K562 (cell line): Measurements from ENCODE around the gene MAML3. TPM values are rescaled to one million over a fixed set of nuclear protein-coding genes. Genes with fewer than 3 reads are reported as not detected.
A peak's percentile ranks its signal among the peaks of the same experiment; 100 is the strongest.

Source experiments
- ATAC-seq: fragments of 200-7000 bp; cut with Tn5 transposase; 3 replicates; pipeline ENCODE4 v1.9.1; 2020; ENCODE audit warnings: moderate library complexity
- BruUV-seq: library from RNA; stranded (reverse); fragments of 400-500 nt; replicated peaks from 2 replicates; lab custom pipeline; 2021; lab: Mats Ljungman, UMichigan
- CTCF ChIA-PET: fragments of 300-600 bp; formaldehyde crosslinking; extraction: SDS; loops from one replicate; lab custom pipeline; 2021; ENCODE audit warnings: low intra/inter-chr PET ratio; lab: Yijun Ruan, JAX
- POLR2A ChIA-PET: fragments of 300-600, 350-650 bp; sonication (Branson Sonifier 250); formaldehyde crosslinking; extraction: SDS; loops from one replicate; lab custom pipeline; 2021; ENCODE audit warnings: antibody characterized with exemption, inconsistent platforms; lab: Yijun Ruan, JAX
- DNase-seq, 4 experiments: peaks; one replicate each; pipeline versions ENCODE4 v3.0.0 to v3.0.0-alpha.2; 2011 to 2018; ENCODE audit warnings: low spot score in 3 of 4, mixed read lengths in 3 of 4; ENCODE audit errors: extremely low read depth in 1 of 4
- FAIRE-seq: peaks from 2 replicates; lab custom pipeline; 2011; peaks lifted over from hg19 to GRCh38; lab: Jason Lieb, UNC
- H2AFZ ChIP-seq: 2 replicates; pipeline ENCODE4 v1.6.0; 2011; ENCODE audit warnings: low read depth, low read length, control low read depth, inconsistent platforms
- H3K27ac ChIP-seq: fragments of 200-600 bp; 3 replicates; pipeline ENCODE4 v1.8.0; 2011; ENCODE audit warnings: low read depth, mild to moderate bottlenecking, control low read depth, inconsistent platforms, low read length, moderate library complexity, mixed read lengths; ENCODE audit errors: extremely low read depth
- H3K27me3 ChIP-seq, 2 experiments: fragments of 300-600 bp in 1 of 2; 2 replicates in 1 of 2; 3 replicates in 1 of 2; pipeline versions ENCODE4 v1.6.0 to v1.8.0; 2011; ENCODE audit warnings: inconsistent platforms in 2 of 2, low read length in 2 of 2, mild to moderate bottlenecking in 1 of 2, mixed read lengths in 1 of 2, moderate library complexity in 1 of 2; ENCODE audit not compliant: control insufficient read depth in 2 of 2, insufficient read depth in 2 of 2
- H3K36me3 ChIP-seq: fragments of 300-600 bp; 3 replicates; pipeline ENCODE4 v1.8.0; 2011; ENCODE audit warnings: mild to moderate bottlenecking, low read length, inconsistent platforms; ENCODE audit not compliant: control insufficient read depth, insufficient read depth
- H3K4me1 ChIP-seq, 2 experiments: fragments of 200-600 bp in 1 of 2; replicated peaks in 1 of 2; 2 replicates in 1 of 2; 3 replicates in 1 of 2; pipeline versions ENCODE4 v1.5.1 to v1.8.0; 2011; ENCODE audit warnings: inconsistent platforms in 2 of 2, low read length in 2 of 2, mild to moderate bottlenecking in 1 of 2, mixed read lengths in 1 of 2, moderate library complexity in 1 of 2; ENCODE audit not compliant: control insufficient read depth in 2 of 2, insufficient read depth in 2 of 2
- H3K4me2 ChIP-seq: 2 replicates; pipeline ENCODE4 v1.6.1; 2011; ENCODE audit warnings: low read length, control low read depth, inconsistent platforms, mixed read lengths; ENCODE audit not compliant: insufficient read depth
- H3K4me3 ChIP-seq: fragments of 200-600 bp; sonication (generic), shearing (Covaris generic); 2 replicates; pipeline ENCODE4 v1.5.1; 2016; ENCODE audit warnings: control low read depth, inconsistent platforms
- H3K79me2 ChIP-seq: fragments of 200-600 bp; 3 replicates; pipeline ENCODE4 v1.8.0; 2011; ENCODE audit warnings: low read length, inconsistent platforms; ENCODE audit not compliant: control insufficient read depth, insufficient read depth
- H3K9ac ChIP-seq, 2 experiments: 2 replicates each; pipeline versions ENCODE4 v1.6.0 to v1.6.1; 2011; ENCODE audit warnings: low read depth in 2 of 2, low read length in 2 of 2, control low read depth in 1 of 2, inconsistent platforms in 1 of 2, mild to moderate bottlenecking in 1 of 2, mixed read lengths in 1 of 2; ENCODE audit not compliant: insufficient read depth in 1 of 2
- H3K9me1 ChIP-seq: one replicate; pipeline ENCODE4 v1.6.0; 2011; ENCODE audit warnings: inconsistent platforms, mild to moderate bottlenecking, low read length, moderate library complexity; ENCODE audit not compliant: control insufficient read depth, insufficient read depth
- H3K9me3 ChIP-seq: replicated peaks from 2 replicates; pipeline ENCODE4 v1.5.1; 2011; ENCODE audit warnings: low read depth, low read length, inconsistent platforms; ENCODE audit not compliant: control insufficient read depth, insufficient read depth
- H4K20me1 ChIP-seq: replicated peaks from 2 replicates; pipeline ENCODE4 v1.6.1; 2011; ENCODE audit warnings: low read length, inconsistent platforms, mixed read lengths; ENCODE audit not compliant: control insufficient read depth, insufficient read depth
- ASH1L ChIP-seq: fragments of 450-650 bp; IDR thresholded peaks from 2 replicates; pipeline ENCODE4 v1.6.1; 2018; ENCODE audit warnings: borderline replicate concordance, mild to moderate bottlenecking, low read depth; ENCODE audit not compliant: partially characterized antibody
- ATF1 ChIP-seq, 2 experiments: fragments of 450-650 bp in 1 of 2; IDR thresholded peaks; 2 replicates each; pipeline ENCODE4 v1.6.1; 2016; ENCODE audit warnings: missing compliant biosample characterization in 1 of 2, missing genetic modification characterization in 1 of 2
- GTF2B ChIP-seq: IDR thresholded peaks from 2 replicates; pipeline ENCODE4 v1.6.1; 2011; ENCODE audit not compliant: insufficient read length; ENCODE audit errors: extremely low read depth
- GTF2E2 ChIP-seq: fragments of 200-800 bp; sonication (Bioruptor generic); IDR thresholded peaks from 2 replicates; pipeline ENCODE4 v1.6.1; 2016; ENCODE audit warnings: missing genetic modification characterization, missing compliant biosample characterization
- NCOA4 ChIP-seq: fragments of 450-650 bp; IDR thresholded peaks from 2 replicates; pipeline ENCODE4 v1.6.1; 2018; ENCODE audit warnings: mild to moderate bottlenecking; ENCODE audit not compliant: partially characterized antibody
- NFE2L1 ChIP-seq: fragments of 450-650 bp; IDR thresholded peaks from 2 replicates; pipeline ENCODE4 v1.6.1; 2016; ENCODE audit warnings: missing genetic modification characterization, low read depth, mild to moderate bottlenecking, missing compliant biosample characterization, moderate library complexity, borderline replicate concordance
- TARDBP ChIP-seq: fragments of 450-650 bp; IDR thresholded peaks from 2 replicates; pipeline ENCODE4 v1.6.1; 2016
- TRIM24 ChIP-seq, 2 experiments: fragments of 450-650 bp; IDR thresholded peaks; 2 replicates each; pipeline ENCODE4 v1.6.1; 2016
- ZBTB40 ChIP-seq, 2 experiments: fragments of 450-650 bp in 1 of 2; sonication (generic) in 1 of 2; formaldehyde crosslinking in 1 of 2; IDR thresholded peaks; 2 replicates each; pipeline versions ENCODE4 v1.7.1 to v1.9.0; 2016 to 2022; ENCODE audit warnings: inconsistent platforms in 1 of 2, mild to moderate bottlenecking in 1 of 2, missing genetic modification reagents in 1 of 2
- ZBTB7A ChIP-seq: IDR thresholded peaks from 2 replicates; pipeline ENCODE4 v1.6.1; 2011; ENCODE audit warnings: low read depth, mild to moderate bottlenecking, low read length, moderate library complexity, borderline replicate concordance; ENCODE audit not compliant: control insufficient read depth
- ZNF143 ChIP-seq: sonication (generic); formaldehyde crosslinking; IDR thresholded peaks from 2 replicates; pipeline ENCODE4 v1.9.0; 2022; ENCODE audit warnings: mild to moderate bottlenecking, missing genetic modification reagents
- ZNF764 ChIP-seq: fragments of 250-450 bp; sonication (Bioruptor Pico); IDR thresholded peaks from 2 replicates; pipeline ENCODE4 v1.4.0; 2020; ENCODE audit warnings: low read depth, mild to moderate bottlenecking, moderate library complexity
- WGBS: fragments of 100-300 bp; shearing (Covaris generic); methylation state at CpG from one replicate; pipeline ENCODE4 v1.1.6; 2016; ENCODE audit warnings: low coverage, mixed read lengths; ENCODE audit not compliant: insufficient coverage; ENCODE audit errors: missing lambda C conversion rate; 5-methylcytosine and 5-hydroxymethylcytosine counted together
- in situ Hi-C: fragments of 300-500 bp; cut with MboI; formaldehyde crosslinking; loops from 4 replicates; pipeline ENCODE4 v1.15.0; 2018; ENCODE audit warnings: inconsistent platforms, mixed read lengths
- intact Hi-C: fragments of 100-400 bp; cut with micrococcal nuclease; formaldehyde crosslinking; loops from 2 replicates; pipeline ENCODE4 v1.14.2; 2022
- polyA plus RNA-seq, 8 experiments: library from polyadenylated mRNA; depleted of rRNA in 4 of 8; stranded (reverse) in 5 of 8; unstranded in 3 of 8; fragments of >200 nt; fragmentation: Nextera tagmentation in 2 of 8; fragmentation: Illumina TruSeq in 1 of 8; extraction: Ambion mirVana in 2 of 8; extraction: Trizol in 1 of 8; gene quantifications; 2 replicates each; pipeline versions ENCODE4 v1.2.1 to v1.2.3, GENCODE V29; 2011 to 2014; ENCODE audit warnings: inconsistent platforms in 1 of 8, missing spikeins in 1 of 8
- total RNA-seq, 7 experiments: library from RNA; depleted of rRNA in 6 of 7; stranded (reverse); fragments of >200 nt in 6 of 7; fragmentation: Illumina TruSeq in 2 of 7; extraction: Trizol in 2 of 7; gene quantifications; 2 replicates each; pipeline versions ENCODE4 v1.2.1 to v1.2.3, GENCODE V29; 2011 to 2021; ENCODE audit warnings: low replicate concordance in 1 of 7

MAML3 gene
- total and polyA plus RNA-seq, 9 of the 15 experiments (the other 6 are each of a cell fraction or from before 2014, with no cell fraction given): 0.01 to 0.55 (median 0.25) TPM

DNA sequence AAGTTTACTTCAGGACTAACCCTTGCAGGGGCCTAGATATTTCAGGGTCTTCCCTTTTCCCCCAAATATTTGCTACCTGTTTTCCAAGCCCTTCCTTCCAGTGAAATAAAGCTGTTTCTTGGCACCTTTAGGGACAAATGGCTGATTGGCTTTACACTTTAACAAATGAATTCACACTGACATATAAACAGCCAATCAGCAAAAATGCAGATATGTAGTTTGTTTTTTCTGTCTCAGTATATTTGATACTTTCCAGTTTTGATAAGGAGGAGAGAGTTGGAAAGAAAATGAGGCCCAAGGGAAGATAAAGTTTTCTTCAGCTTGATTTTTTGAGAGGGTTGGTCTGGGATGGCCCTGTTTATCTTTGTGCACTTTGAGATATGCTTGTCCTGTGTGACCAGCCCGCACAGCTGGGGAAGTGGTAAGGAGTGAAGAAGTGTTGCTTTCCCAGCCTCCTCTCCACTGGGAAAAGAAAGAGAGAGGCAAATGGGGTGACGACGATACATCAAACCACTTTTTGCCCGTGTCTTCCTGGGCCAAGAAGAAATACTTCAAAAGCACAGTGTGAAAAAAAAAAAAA, 420.9 kb downstream of the MAML3 start:
- Histone ChIP-seq H3K4me3 (no peak overlapping the region), H2AFZ (0 out of 2 replicates have a peak overlapping the region, but pooled peaks have one; percentile 13), H3K27me3 (peaks cover 0 to 10% of the 10 kb centered on the region in 2 experiments; a peak in 2 of 5 replicates), H3K79me2 (no peaks in the 10 kb centered on the region), H3K9me1 (no peaks in the 10 kb centered on the region), H3K36me3 (no peaks in the 10 kb centered on the region), H3K27ac (no peak overlapping the region), H3K9ac (no peak overlapping the region), H3K9me3 (no peaks in the 10 kb centered on the region), H3K4me1 (peaks cover 0 to 8% of the 10 kb centered on the region in 2 experiments; a peak in 2 of 5 replicates), H3K4me2 (no peak overlapping the region), H4K20me1 (no peaks in the 10 kb centered on the region)
- ChIA-PET POLR2A (interaction anchor here (0.6 to 1.5 kb wide), 5 partner anchors 9 to 271 kb away, joined by 3 to 4 read pairs (median 3); no protein-coding TSS in a partner anchor), CTCF (no interaction called here)
- intact Hi-C loops: loop anchor here (2.0 kb wide), 1 partner anchor 76 kb away; no protein-coding TSS in a partner anchor
- in situ Hi-C loops: no loop called here
- BruUV-seq: no TSS peak
- peak; percentile 79 for ATAC-seq
- DNase-seq: peak in 2 of 4 experiments; percentile 42 to 48
- WGBS: 0% methylated on average over 4 of the region's 4 CpGs
- peak; percentile 83 for FAIRE-seq
- TF ChIP-seq ZNF764 (CRISPR knock-in tag) (no peak), ZBTB7A (no peak), TARDBP (no peak), NFE2L1 (tag) (no peak), NCOA4 (no peak), GTF2B (no peak), ZNF143 (CRISPR knock-in tag) (no peak), ASH1L (no peak), ZBTB40 (IDR thresholded peaks at IDR 0.05) (peak; percentile 42; the same call in 1 of the 2 replicates), ZBTB40 (CRISPR knock-in tag; IDR thresholded peaks at IDR 0.05) (no peak), GTF2E2 (tag) (no peak), TRIM24 (IDR thresholded peaks at IDR 0.05) (no peak), ATF1 (CRISPR knock-in tag; IDR thresholded peaks at IDR 0.05) (no peak), ATF1 (tag; IDR thresholded peaks at IDR 0.05) (no peak)
